HepG2 (cell line): ENCODE measurements around the gene FAM168A. TPM values are rescaled to one million over a fixed set of nuclear protein-coding genes. Genes with fewer than 3 reads are reported as not detected.

Experiments used
- DZIP1 ChIP-seq: sonication (generic); formaldehyde crosslinking; IDR thresholded peaks from 2 replicates; pipeline ENCODE4 v1.5.0; 2020; ENCODE audit warnings: mild to moderate bottlenecking, missing genetic modification reagents
- FOSL2 ChIP-seq: sonication (generic); formaldehyde crosslinking; IDR thresholded peaks from 2 replicates; pipeline ENCODE4 v1.4.0; 2020; ENCODE audit warnings: missing genetic modification reagents
- GABPB1 ChIP-seq: IDR thresholded peaks from 2 replicates; pipeline ENCODE4 v1.6.1; 2016; ENCODE audit warnings: mild to moderate bottlenecking, missing genetic modification reagents, moderate library complexity, missing compliant biosample characterization
- MYC ChIP-seq: sonication (generic); formaldehyde crosslinking; IDR thresholded peaks from 2 replicates; pipeline ENCODE4 v1.9.0; 2021; ENCODE audit warnings: missing genetic modification reagents, borderline replicate concordance
- PHF5A ChIP-seq: IDR thresholded peaks from one replicate; pipeline ENCODE4 v1.6.1; 2018; ENCODE audit warnings: low read depth, missing genetic modification reagents; ENCODE audit not compliant: unreplicated experiment
- TBX3 ChIP-seq: fragments of 450-650 bp; IDR thresholded peaks from 2 replicates; pipeline ENCODE4 v1.6.1; 2017; ENCODE audit warnings: antibody characterized with exemption, mild to moderate bottlenecking, inconsistent platforms, borderline replicate concordance
- ZNF10 ChIP-seq: sonication (generic); formaldehyde crosslinking; IDR thresholded peaks from 2 replicates; pipeline ENCODE4 v1.4.0; 2020; ENCODE audit warnings: mild to moderate bottlenecking, low read depth, missing genetic modification reagents, borderline replicate concordance
- ZNF292 ChIP-seq: sonication (generic); formaldehyde crosslinking; IDR thresholded peaks from 2 replicates; pipeline ENCODE4 v1.8.1; 2022; ENCODE audit warnings: mild to moderate bottlenecking, low read depth, missing genetic modification reagents, borderline replicate concordance
- ZNF580 ChIP-seq: IDR thresholded peaks from 2 replicates; pipeline ENCODE4 v1.6.1; 2016; ENCODE audit warnings: low read depth, borderline replicate concordance
- ZNF746 ChIP-seq: sonication (generic); formaldehyde crosslinking; IDR thresholded peaks from 2 replicates; pipeline ENCODE4 v1.8.0; 2022; ENCODE audit warnings: mild to moderate bottlenecking, missing genetic modification reagents
- ZSCAN31 ChIP-seq: sonication (generic); formaldehyde crosslinking; IDR thresholded peaks from 2 replicates; pipeline ENCODE4 v1.5.0; 2020; ENCODE audit warnings: low read depth, mild to moderate bottlenecking, missing genetic modification reagents
- polyA plus RNA-seq, 8 experiments: library from polyadenylated mRNA; depleted of rRNA in 3 of 8; stranded (reverse) in 7 of 8; unstranded in 1 of 8; fragments of >200 nt; fragmentation: Illumina TruSeq in 4 of 8; extraction: Trizol in 4 of 8; gene quantifications; 2 replicates each; pipeline versions ENCODE4 v1.2.1 to v1.2.3, GENCODE V29; 2011 to 2016; ENCODE audit warnings: low read depth in 4 of 8, missing spikeins in 1 of 8, mixed read lengths in 1 of 8; ENCODE audit not compliant: insufficient read depth in 1 of 8
- total RNA-seq, 5 experiments: library from RNA; depleted of rRNA; stranded (reverse); fragments of >200 nt; fragmentation: Illumina TruSeq; extraction: Trizol; gene quantifications; 2 replicates each; pipeline ENCODE4 v1.2.3, GENCODE V29; 2016; ENCODE audit warnings: low read depth in 1 of 5
- TF ChIP-seq, protein P1 (sequence below): sonication (generic); formaldehyde crosslinking; IDR thresholded peaks from 2 replicates; pipeline ENCODE4 v1.8.1; 2023; ENCODE audit warnings: mild to moderate bottlenecking, missing genetic modification reagents
- TF ChIP-seq, protein P2 (sequence below): sonication (generic); formaldehyde crosslinking; IDR thresholded peaks from 2 replicates; pipeline ENCODE4 v1.4.0; 2020; ENCODE audit warnings: missing genetic modification reagents
- TF ChIP-seq, protein P3 (sequence below): sonication (generic); formaldehyde crosslinking; IDR thresholded peaks from 2 replicates; pipeline ENCODE4 v1.4.0; 2020; ENCODE audit warnings: missing genetic modification reagents, borderline replicate concordance

The FAM168A gene
- total and polyA plus RNA-seq, 2 of the 13 experiments (the other 11 are each of a cell fraction or from before 2014, with no cell fraction given): 13.9 to 15.8 TPM

- TF ChIP-seq DZIP1 (CRISPR knock-in tag) (no peak), GABPB1 (peak; percentile 95), ZSCAN31 (CRISPR knock-in tag) (peak; percentile 70), FOSL2 (CRISPR knock-in tag) (no peak), PHF5A (peak; percentile 49), ZNF580 (peak; percentile 23; the same call in 1 of the 2 replicates), ZNF10 (CRISPR knock-in tag) (no peak), MYC (CRISPR knock-in tag) (peak; percentile 73), TBX3 (no peak), ZNF746 (CRISPR knock-in tag) (0 out of 2 replicates have a peak, but pooled peaks have one; percentile 59), ZNF292 (CRISPR knock-in tag) (peak; percentile 54)
- TF ChIP-seq, protein P1, sequence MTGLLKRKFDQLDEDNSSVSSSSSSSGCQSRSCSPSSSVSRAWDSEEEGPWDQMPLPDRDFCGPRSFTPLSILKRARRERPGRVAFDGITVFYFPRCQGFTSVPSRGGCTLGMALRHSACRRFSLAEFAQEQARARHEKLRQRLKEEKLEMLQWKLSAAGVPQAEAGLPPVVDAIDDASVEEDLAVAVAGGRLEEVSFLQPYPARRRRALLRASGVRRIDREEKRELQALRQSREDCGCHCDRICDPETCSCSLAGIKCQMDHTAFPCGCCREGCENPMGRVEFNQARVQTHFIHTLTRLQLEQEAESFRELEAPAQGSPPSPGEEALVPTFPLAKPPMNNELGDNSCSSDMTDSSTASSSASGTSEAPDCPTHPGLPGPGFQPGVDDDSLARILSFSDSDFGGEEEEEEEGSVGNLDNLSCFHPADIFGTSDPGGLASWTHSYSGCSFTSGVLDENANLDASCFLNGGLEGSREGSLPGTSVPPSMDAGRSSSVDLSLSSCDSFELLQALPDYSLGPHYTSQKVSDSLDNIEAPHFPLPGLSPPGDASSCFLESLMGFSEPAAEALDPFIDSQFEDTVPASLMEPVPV (CRISPR knock-in tag): 0 out of 2 replicates have a peak, but pooled peaks have one; percentile 54
- TF ChIP-seq, protein P2, sequence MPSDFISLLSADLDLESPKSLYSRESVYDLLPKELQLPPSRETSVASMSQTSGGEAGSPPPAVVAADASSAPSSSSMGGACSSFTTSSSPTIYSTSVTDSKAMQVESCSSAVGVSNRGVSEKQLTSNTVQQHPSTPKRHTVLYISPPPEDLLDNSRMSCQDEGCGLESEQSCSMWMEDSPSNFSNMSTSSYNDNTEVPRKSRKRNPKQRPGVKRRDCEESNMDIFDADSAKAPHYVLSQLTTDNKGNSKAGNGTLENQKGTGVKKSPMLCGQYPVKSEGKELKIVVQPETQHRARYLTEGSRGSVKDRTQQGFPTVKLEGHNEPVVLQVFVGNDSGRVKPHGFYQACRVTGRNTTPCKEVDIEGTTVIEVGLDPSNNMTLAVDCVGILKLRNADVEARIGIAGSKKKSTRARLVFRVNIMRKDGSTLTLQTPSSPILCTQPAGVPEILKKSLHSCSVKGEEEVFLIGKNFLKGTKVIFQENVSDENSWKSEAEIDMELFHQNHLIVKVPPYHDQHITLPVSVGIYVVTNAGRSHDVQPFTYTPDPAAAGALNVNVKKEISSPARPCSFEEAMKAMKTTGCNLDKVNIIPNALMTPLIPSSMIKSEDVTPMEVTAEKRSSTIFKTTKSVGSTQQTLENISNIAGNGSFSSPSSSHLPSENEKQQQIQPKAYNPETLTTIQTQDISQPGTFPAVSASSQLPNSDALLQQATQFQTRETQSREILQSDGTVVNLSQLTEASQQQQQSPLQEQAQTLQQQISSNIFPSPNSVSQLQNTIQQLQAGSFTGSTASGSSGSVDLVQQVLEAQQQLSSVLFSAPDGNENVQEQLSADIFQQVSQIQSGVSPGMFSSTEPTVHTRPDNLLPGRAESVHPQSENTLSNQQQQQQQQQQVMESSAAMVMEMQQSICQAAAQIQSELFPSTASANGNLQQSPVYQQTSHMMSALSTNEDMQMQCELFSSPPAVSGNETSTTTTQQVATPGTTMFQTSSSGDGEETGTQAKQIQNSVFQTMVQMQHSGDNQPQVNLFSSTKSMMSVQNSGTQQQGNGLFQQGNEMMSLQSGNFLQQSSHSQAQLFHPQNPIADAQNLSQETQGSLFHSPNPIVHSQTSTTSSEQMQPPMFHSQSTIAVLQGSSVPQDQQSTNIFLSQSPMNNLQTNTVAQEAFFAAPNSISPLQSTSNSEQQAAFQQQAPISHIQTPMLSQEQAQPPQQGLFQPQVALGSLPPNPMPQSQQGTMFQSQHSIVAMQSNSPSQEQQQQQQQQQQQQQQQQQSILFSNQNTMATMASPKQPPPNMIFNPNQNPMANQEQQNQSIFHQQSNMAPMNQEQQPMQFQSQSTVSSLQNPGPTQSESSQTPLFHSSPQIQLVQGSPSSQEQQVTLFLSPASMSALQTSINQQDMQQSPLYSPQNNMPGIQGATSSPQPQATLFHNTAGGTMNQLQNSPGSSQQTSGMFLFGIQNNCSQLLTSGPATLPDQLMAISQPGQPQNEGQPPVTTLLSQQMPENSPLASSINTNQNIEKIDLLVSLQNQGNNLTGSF (CRISPR knock-in tag): no peak
- TF ChIP-seq, protein P3, sequence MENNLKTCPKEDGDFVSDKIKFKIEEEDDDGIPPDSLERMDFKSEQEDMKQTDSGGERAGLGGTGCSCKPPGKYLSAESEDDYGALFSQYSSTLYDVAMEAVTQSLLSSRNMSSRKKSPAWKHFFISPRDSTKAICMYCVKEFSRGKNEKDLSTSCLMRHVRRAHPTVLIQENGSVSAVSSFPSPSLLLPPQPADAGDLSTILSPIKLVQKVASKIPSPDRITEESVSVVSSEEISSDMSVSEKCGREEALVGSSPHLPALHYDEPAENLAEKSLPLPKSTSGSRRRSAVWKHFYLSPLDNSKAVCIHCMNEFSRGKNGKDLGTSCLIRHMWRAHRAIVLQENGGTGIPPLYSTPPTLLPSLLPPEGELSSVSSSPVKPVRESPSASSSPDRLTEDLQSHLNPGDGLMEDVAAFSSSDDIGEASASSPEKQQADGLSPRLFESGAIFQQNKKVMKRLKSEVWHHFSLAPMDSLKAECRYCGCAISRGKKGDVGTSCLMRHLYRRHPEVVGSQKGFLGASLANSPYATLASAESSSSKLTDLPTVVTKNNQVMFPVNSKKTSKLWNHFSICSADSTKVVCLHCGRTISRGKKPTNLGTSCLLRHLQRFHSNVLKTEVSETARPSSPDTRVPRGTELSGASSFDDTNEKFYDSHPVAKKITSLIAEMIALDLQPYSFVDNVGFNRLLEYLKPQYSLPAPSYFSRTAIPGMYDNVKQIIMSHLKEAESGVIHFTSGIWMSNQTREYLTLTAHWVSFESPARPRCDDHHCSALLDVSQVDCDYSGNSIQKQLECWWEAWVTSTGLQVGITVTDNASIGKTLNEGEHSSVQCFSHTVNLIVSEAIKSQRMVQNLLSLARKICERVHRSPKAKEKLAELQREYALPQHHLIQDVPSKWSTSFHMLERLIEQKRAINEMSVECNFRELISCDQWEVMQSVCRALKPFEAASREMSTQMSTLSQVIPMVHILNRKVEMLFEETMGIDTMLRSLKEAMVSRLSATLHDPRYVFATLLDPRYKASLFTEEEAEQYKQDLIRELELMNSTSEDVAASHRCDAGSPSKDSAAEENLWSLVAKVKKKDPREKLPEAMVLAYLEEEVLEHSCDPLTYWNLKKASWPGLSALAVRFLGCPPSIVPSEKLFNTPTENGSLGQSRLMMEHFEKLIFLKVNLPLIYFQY (CRISPR knock-in tag): no peak
Measured at GRCh38 chr11:73597956-73598718, at the start of gene FAM168A (continued).
